IPS DF 6.9 (cell line): Measurements from ENCODE around the gene RNASE7.

Experiments
- DNase-seq: peaks from one replicate; pipeline ENCODE4 v3.0.0-alpha.2; 2013; ENCODE audit warnings: low read depth, low spot score
- H3K27ac ChIP-seq: one replicate; pipeline ENCODE4 v1.5.1; 2013; ENCODE audit warnings: low read length, control low read depth
- H3K27me3 ChIP-seq: 2 replicates; pipeline ENCODE4 v1.6.1; 2013; ENCODE audit warnings: mild to moderate bottlenecking, low read length; ENCODE audit not compliant: control insufficient read depth, insufficient read depth
- H3K36me3 ChIP-seq: 2 replicates; pipeline ENCODE4 v1.6.1; 2013; ENCODE audit warnings: low read length; ENCODE audit not compliant: control insufficient read depth, insufficient read depth
- H3K4me1 ChIP-seq: 2 replicates; pipeline ENCODE4 v1.6.1; 2013; ENCODE audit warnings: low read length; ENCODE audit not compliant: control insufficient read depth, insufficient read depth
- H3K4me3 ChIP-seq: 2 replicates; pipeline ENCODE4 v1.5.1; 2013; ENCODE audit warnings: mild to moderate bottlenecking, low read length
- H3K9me3 ChIP-seq: 2 replicates; pipeline ENCODE4 v1.6.1; 2013; ENCODE audit warnings: low read length, inconsistent platforms; ENCODE audit not compliant: control insufficient read depth, insufficient read depth
- WGBS: extraction: QIAGEN DNeasy Blood & Tissue Kit; methylation state at CpG from one replicate; pipeline ENCODE4 v1.1.7; 2013; ENCODE audit warnings: mixed read lengths, missing lambda C conversion rate; ENCODE audit not compliant: insufficient read length, insufficient coverage; 5-methylcytosine and 5-hydroxymethylcytosine counted together

Gene RNASE7

GRCh38 chr14:21069388-21070082 lies 27.4 kb downstream of the RNASE7 start:
- Histone ChIP-seq H3K36me3 (peaks cover 8% of the 10 kb centered on the region; the same call in 1 of the 2 replicates), H3K9me3 (no peaks in the 10 kb centered on the region), H3K27ac (no peak overlapping the region), H3K27me3 (no peaks in the 10 kb centered on the region; the same call in 1 of the 2 replicates), H3K4me3 (peak overlapping the region; percentile 77; the same call in 1 of the 2 replicates), H3K4me1 (peaks cover 4% of the 10 kb centered on the region; the same call in 1 of the 2 replicates)
- no peak for DNase-seq
- no CpG with 5 or more reads among the region's 40 CpGs for WGBS

GRCh38 chr14:21070083-21070609 lies 28.0 kb downstream of the RNASE7 start, which contains the start of gene ARHGEF40:
Gene ARHGEF40, plus strand, starts transcription at chr14:21070304. Its CDS starts 93 bp downstream, at chr14:21070397.
- peak within 1 kb of the TSS; percentile 77 for H3K4me3 ChIP-seq
- WGBS = no CpG with 5 or more reads among the region's 63 CpGs
- peaks cover 4% of the 10 kb centered on the region; the same call in 1 of the 2 replicates for H3K4me1 ChIP-seq
- peak within 1 kb of the TSS; percentile 35 for H3K27ac ChIP-seq
- H3K36me3 ChIP-seq = peaks cover 9% of the 10 kb centered on the region
- DNase-seq = no peak
- H3K27me3 ChIP-seq = no peaks in the 10 kb centered on the region; the same call in 1 of the 2 replicates
- H3K9me3 ChIP-seq = no peaks in the 10 kb centered on the region

- Histone ChIP-seq H3K27me3 (no peaks in the 10 kb centered on the region; the same call in 1 of the 2 replicates), H3K36me3 (peaks cover 15% of the 10 kb centered on the region), H3K27ac (peak overlapping the region; percentile 35), H3K9me3 (no peaks in the 10 kb centered on the region), H3K4me3 (peak overlapping the region; percentile 77), H3K4me1 (peaks cover 4% of the 10 kb centered on the region; the same call in 1 of the 2 replicates)
- no CpG with 5 or more reads among the region's 23 CpGs for WGBS
- no peak for DNase-seq
Measured at GRCh38 chr14:21070610-21071224, 28.6 kb downstream of the RNASE7 start.

- peaks cover 4% of the 10 kb centered on the region; the same call in 1 of the 2 replicates for H3K4me1 ChIP-seq
- WGBS = no CpG with 5 or more reads among the region's 37 CpGs
- H3K4me3 ChIP-seq = peak overlapping the region; percentile 77; the same call in 1 of the 2 replicates
- H3K9me3 ChIP-seq = no peaks in the 10 kb centered on the region
- no peaks in the 10 kb centered on the region; the same call in 1 of the 2 replicates for H3K27me3 ChIP-seq
- H3K27ac ChIP-seq = peak overlapping the region; percentile 35
- peaks cover 17% of the 10 kb centered on the region for H3K36me3 ChIP-seq
- DNase-seq = no peak
Measured at GRCh38 chr14:21071225-21072030, 29.3 kb downstream of the RNASE7 start.

GRCh38 chr14:21072031-21072473 lies 29.9 kb downstream of the RNASE7 start:
- H3K4me1 ChIP-seq = peaks cover 4% of the 10 kb centered on the region; the same call in 1 of the 2 replicates
- no CpG with 5 or more reads among the region's 4 CpGs for WGBS

GRCh38 chr14:21072781-21073339 lies 30.7 kb downstream of the RNASE7 start:
- no CpG with 5 or more reads among the region's 9 CpGs for WGBS
- Histone ChIP-seq H3K4me1 (peaks cover 4% of the 10 kb centered on the region; the same call in 1 of the 2 replicates), H3K27ac (no peak overlapping the region), H3K4me3 (no peak overlapping the region), H3K36me3 (peaks cover 17% of the 10 kb centered on the region), H3K27me3 (no peaks in the 10 kb centered on the region; the same call in 1 of the 2 replicates), H3K9me3 (no peaks in the 10 kb centered on the region)
- DNase-seq = no peak

More at GRCh38 chr14:21072031-21072473, 29.9 kb downstream of the RNASE7 start:
- no peak overlapping the region for H3K4me3 ChIP-seq
- no peak for DNase-seq
- H3K27me3 ChIP-seq = no peaks in the 10 kb centered on the region; the same call in 1 of the 2 replicates
- H3K27ac ChIP-seq = no peak overlapping the region
- peaks cover 17% of the 10 kb centered on the region for H3K36me3 ChIP-seq
- H3K9me3 ChIP-seq = no peaks in the 10 kb centered on the region

GRCh38 chr14:21073921-21074320 lies 31.8 kb downstream of the RNASE7 start:
- H3K9me3 ChIP-seq = no peaks in the 10 kb centered on the region
- WGBS = no CpG with 5 or more reads among the region's 9 CpGs
- H3K27ac ChIP-seq = no peak overlapping the region

GRCh38 chr14:21074398-21075272 lies 32.5 kb downstream of the RNASE7 start:
- H3K27me3 ChIP-seq = no peaks in the 10 kb centered on the region
- H3K4me3 ChIP-seq = no peak overlapping the region
- no CpG with 5 or more reads among the region's 26 CpGs for WGBS
- H3K9me3 ChIP-seq = no peaks in the 10 kb centered on the region
- H3K4me1 ChIP-seq = peaks cover 4% of the 10 kb centered on the region; the same call in 1 of the 2 replicates
- no peak overlapping the region for H3K27ac ChIP-seq
- H3K36me3 ChIP-seq = peaks cover 27% of the 10 kb centered on the region
- no peak for DNase-seq

More at GRCh38 chr14:21073921-21074320, 31.8 kb downstream of the RNASE7 start:
- Histone ChIP-seq H3K27me3 (no peaks in the 10 kb centered on the region), H3K4me1 (peaks cover 4% of the 10 kb centered on the region; the same call in 1 of the 2 replicates), H3K36me3 (peaks cover 26% of the 10 kb centered on the region), H3K4me3 (no peak overlapping the region)
- DNase-seq = no peak
